Measurements from ENCODE around the gene PCBP4.

PCBP4 gene

DNA sequence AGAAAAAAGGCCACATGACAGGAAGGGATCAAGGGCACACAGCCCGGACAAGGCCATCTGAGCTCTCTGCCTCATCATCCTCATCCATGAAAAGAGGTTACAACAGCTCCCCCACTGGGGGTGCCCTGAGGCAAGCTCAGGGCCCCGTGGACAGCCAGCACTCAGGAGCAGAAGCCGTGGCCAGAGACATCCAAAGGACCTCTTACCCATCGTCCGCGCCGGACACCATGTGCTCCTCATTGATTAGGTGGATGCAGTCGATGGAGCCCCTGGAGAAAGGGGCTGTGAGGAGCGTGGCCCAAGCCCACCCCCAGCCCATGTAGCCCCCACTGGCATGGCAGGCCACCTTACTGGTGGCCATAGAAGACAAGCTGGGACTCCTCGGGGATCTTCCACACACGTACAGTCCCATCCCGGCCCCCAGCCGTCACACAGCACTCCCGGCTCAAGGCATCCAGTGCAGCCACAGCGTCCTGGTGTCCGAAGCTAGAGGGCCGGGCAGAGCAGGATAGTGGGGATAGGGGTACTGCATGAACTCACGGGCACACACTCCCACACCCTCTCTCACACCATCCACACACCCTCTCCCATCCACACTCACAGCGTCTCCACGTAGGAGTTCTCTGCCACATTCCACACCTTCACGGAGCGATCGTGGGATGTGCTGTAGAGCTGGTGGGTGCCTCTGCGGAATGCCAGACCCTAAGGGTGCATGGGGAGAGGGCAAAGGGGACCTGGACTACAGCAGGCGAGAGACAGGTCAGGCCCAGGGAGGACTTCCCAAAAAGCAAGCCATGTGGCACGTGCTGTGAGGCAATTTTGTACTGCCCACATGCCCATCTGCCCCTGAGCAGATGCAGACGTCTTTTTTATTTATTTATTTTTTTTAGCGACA is 32.0 kb downstream of the PCBP4 start:
- no peak for TF ChIP-seq EZH2phosphoT487 (IDR thresholded peaks at IDR 0.05; ENCODE audit: borderline replicate concordance, low read length)
- TF ChIP-seq, protein P1, sequence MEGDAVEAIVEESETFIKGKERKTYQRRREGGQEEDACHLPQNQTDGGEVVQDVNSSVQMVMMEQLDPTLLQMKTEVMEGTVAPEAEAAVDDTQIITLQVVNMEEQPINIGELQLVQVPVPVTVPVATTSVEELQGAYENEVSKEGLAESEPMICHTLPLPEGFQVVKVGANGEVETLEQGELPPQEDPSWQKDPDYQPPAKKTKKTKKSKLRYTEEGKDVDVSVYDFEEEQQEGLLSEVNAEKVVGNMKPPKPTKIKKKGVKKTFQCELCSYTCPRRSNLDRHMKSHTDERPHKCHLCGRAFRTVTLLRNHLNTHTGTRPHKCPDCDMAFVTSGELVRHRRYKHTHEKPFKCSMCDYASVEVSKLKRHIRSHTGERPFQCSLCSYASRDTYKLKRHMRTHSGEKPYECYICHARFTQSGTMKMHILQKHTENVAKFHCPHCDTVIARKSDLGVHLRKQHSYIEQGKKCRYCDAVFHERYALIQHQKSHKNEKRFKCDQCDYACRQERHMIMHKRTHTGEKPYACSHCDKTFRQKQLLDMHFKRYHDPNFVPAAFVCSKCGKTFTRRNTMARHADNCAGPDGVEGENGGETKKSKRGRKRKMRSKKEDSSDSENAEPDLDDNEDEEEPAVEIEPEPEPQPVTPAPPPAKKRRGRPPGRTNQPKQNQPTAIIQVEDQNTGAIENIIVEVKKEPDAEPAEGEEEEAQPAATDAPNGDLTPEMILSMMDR (IDR thresholded peaks at IDR 0.05; ENCODE audit: low read depth, low read length, poor library complexity, severe bottlenecking) = no peak
- Histone ChIP-seq H4K20me1 (ENCODE audit: control insufficient read depth, insufficient read depth, low read depth, low read length) (no peaks in the 10 kb centered on the region; the same call in 1 of the 2 replicates), H3K36me3 (ENCODE audit: control insufficient read depth, low read length) (peaks cover 68% of the 10 kb centered on the region)

DNA sequence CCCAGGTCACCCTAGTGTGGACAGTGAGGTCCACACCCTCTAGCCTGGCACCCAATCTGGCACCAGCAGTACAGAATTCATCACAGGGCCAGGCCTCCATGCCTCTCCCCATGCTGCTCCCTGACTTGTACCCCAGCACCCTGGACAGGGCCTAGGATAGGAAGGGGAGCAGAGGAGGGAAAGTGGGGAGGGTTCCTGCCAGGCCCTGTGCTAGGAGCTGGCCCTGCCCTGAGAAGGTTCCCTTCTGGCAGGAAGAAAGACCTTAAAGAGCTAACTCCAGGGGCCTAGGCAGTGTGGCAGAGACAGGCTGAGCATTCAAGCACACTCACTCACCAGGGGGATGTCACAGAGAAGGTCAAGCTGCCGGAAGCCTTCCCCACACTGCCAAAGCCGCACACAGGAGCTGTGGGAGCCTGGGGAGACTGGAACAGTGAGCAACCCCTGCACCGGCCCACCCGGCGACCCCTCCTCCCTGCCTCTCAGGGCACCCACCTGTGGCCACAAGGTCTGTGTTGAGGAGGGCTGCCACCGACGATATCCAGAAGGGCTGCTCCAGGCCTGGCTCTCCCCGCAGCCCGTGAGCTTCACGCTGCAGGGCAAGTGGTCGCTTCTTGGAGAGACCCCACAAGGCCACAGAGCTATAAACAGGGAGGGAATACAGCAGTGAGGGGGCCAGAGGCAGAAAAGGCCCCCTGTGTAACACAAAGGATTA is 33.0 kb downstream of the PCBP4 start:
- H3K27me3 ChIP-seq (ENCODE audit: control insufficient read depth, low read length) = no peaks in the 10 kb centered on the region

More for the DNA sequence above, 32.0 kb downstream of the PCBP4 start:
- H3K79me2 ChIP-seq (ENCODE audit: control insufficient read depth, low read length) = peaks cover 24% of the 10 kb centered on the region
- no peaks in the 10 kb centered on the region for H3K9me3 ChIP-seq (ENCODE audit: control insufficient read depth, insufficient read depth, low read length)
- no peaks in the 10 kb centered on the region for H3K9me2 ChIP-seq (replicated peaks; ENCODE audit: control insufficient read depth, low read length)
- H3K4me2 ChIP-seq (ENCODE audit: low read length) = no peak overlapping the region
- no peak overlapping the region for H3K4me3 ChIP-seq (ENCODE audit: low read length)
- H3K27ac ChIP-seq (ENCODE audit: low read depth, low read length) = no peak overlapping the region
- H3K4me1 ChIP-seq (ENCODE audit: control insufficient read depth, low read length) = peaks cover 11% of the 10 kb centered on the region
- no peaks in the 10 kb centered on the region for H3F3A ChIP-seq (ENCODE audit: control insufficient read depth, insufficient read depth)
- no peaks in the 10 kb centered on the region for H3K27me3 ChIP-seq (ENCODE audit: control insufficient read depth, low read length)

DNA sequence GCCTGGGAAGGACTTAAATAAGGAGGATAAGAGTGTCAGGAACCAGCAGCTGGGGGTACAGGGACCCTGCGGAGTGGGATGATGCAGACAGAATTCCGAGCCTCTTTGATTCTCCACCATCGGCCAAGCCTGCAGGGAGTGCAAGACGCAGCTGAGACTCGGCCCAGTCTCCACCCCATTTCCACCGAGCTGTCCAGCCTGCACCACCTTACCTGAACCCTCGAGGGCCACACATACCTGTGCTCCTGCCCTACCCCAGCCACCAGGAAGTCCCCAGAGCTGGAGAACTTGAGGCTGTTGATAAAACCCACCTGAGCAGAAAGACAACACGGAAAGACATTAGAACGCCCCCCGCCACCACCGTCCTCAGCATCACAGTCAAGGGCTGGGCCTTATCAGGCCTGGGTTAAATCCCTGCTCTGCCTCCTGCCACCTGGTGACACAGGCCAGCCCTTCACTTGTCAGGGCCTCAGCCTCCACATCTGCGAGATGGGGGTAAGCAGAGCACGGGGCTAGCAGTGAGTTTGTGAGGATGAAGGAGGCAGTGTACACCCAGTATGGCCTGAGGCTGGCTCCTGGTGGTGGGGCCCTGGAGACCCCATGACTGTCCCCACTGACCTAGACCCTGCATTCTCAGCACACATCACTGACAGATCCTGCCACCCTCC is 33.6 kb downstream of the PCBP4 start:
- no peaks in the 10 kb centered on the region for H3K4me1 ChIP-seq (ENCODE audit: control insufficient read depth, low read length)
- no peaks in the 10 kb centered on the region for H3K9me2 ChIP-seq (replicated peaks; ENCODE audit: control insufficient read depth, low read length)
- no peaks in the 10 kb centered on the region for H3K27me3 ChIP-seq (ENCODE audit: control insufficient read depth, low read length)
- peaks cover 7% of the 10 kb centered on the region for H3K79me2 ChIP-seq (ENCODE audit: control insufficient read depth, low read length)
- H3F3A ChIP-seq (ENCODE audit: control insufficient read depth, insufficient read depth) = no peaks in the 10 kb centered on the region
- peaks cover 53% of the 10 kb centered on the region for H3K36me3 ChIP-seq (ENCODE audit: control insufficient read depth, low read length)
- H3K4me2 ChIP-seq (ENCODE audit: low read length) = no peak overlapping the region
- no peak for TF ChIP-seq EZH2phosphoT487 (IDR thresholded peaks at IDR 0.05; ENCODE audit: borderline replicate concordance, low read length)
- TF ChIP-seq, protein P1 (IDR thresholded peaks at IDR 0.05; ENCODE audit: low read depth, low read length, poor library complexity, severe bottlenecking) = no peak
- no peak overlapping the region for H3K27ac ChIP-seq (ENCODE audit: low read depth, low read length)
- no peaks in the 10 kb centered on the region for H3K9me3 ChIP-seq (ENCODE audit: control insufficient read depth, insufficient read depth, low read length)
- no peaks in the 10 kb centered on the region; the same call in 1 of the 2 replicates for H4K20me1 ChIP-seq (ENCODE audit: control insufficient read depth, insufficient read depth, low read depth, low read length)
- no peak overlapping the region for H3K4me3 ChIP-seq (ENCODE audit: low read length)

More for the DNA sequence above, 33.0 kb downstream of the PCBP4 start:
- Histone ChIP-seq H3K79me2 (ENCODE audit: control insufficient read depth, low read length) (peaks cover 14% of the 10 kb centered on the region), H3K36me3 (ENCODE audit: control insufficient read depth, low read length) (peaks cover 59% of the 10 kb centered on the region), H3K9me2 (replicated peaks; ENCODE audit: control insufficient read depth, low read length) (no peaks in the 10 kb centered on the region), H3K27ac (ENCODE audit: low read depth, low read length) (no peak overlapping the region), H3F3A (ENCODE audit: control insufficient read depth, insufficient read depth) (no peaks in the 10 kb centered on the region), H3K4me2 (ENCODE audit: low read length) (no peak overlapping the region), H3K4me1 (ENCODE audit: control insufficient read depth, low read length) (peaks cover 3% of the 10 kb centered on the region), H4K20me1 (ENCODE audit: control insufficient read depth, insufficient read depth, low read depth, low read length) (no peaks in the 10 kb centered on the region; the same call in 1 of the 2 replicates), H3K4me3 (ENCODE audit: low read length) (no peak overlapping the region), H3K9me3 (ENCODE audit: control insufficient read depth, insufficient read depth, low read length) (no peaks in the 10 kb centered on the region)
- TF ChIP-seq, protein P1 (IDR thresholded peaks at IDR 0.05; ENCODE audit: low read depth, low read length, poor library complexity, severe bottlenecking) = no peak
- TF ChIP-seq EZH2phosphoT487 (IDR thresholded peaks at IDR 0.05; ENCODE audit: borderline replicate concordance, low read length) = no peak

All from DOHH2 (cell line).